Measurements from ENCODE around the gene STK39.

The STK39 gene

DNA sequence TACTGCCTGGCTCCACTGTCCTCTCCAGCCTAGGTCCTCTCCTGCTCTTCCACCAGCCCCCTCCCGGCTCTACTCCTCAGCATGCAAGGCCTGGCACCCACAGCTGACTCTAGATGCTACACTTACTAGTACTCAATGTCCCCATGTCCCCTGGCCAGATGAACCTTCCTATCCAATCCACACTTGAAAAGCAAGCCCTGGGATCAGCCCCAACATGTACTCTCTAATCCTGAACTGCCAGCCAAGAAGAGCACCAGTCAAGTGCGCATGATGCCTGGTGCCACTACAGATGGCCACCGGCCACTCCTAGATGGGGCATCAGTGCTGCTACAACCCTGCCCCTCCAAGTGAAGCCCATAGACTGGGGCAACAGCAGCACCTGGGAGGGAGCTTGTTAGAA is 168.2 kb downstream of the STK39 start:
- TF ChIP-seq, protein P1, sequence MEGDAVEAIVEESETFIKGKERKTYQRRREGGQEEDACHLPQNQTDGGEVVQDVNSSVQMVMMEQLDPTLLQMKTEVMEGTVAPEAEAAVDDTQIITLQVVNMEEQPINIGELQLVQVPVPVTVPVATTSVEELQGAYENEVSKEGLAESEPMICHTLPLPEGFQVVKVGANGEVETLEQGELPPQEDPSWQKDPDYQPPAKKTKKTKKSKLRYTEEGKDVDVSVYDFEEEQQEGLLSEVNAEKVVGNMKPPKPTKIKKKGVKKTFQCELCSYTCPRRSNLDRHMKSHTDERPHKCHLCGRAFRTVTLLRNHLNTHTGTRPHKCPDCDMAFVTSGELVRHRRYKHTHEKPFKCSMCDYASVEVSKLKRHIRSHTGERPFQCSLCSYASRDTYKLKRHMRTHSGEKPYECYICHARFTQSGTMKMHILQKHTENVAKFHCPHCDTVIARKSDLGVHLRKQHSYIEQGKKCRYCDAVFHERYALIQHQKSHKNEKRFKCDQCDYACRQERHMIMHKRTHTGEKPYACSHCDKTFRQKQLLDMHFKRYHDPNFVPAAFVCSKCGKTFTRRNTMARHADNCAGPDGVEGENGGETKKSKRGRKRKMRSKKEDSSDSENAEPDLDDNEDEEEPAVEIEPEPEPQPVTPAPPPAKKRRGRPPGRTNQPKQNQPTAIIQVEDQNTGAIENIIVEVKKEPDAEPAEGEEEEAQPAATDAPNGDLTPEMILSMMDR (IDR thresholded peaks at IDR 0.05; ENCODE audit: insufficient read depth, low read depth, low read length, missing control alignments): no peak
- no peak overlapping the region for H3K4me3 ChIP-seq (ENCODE audit: low read length)
- DNase-seq (ENCODE audit: low read depth): no peak

DNA sequence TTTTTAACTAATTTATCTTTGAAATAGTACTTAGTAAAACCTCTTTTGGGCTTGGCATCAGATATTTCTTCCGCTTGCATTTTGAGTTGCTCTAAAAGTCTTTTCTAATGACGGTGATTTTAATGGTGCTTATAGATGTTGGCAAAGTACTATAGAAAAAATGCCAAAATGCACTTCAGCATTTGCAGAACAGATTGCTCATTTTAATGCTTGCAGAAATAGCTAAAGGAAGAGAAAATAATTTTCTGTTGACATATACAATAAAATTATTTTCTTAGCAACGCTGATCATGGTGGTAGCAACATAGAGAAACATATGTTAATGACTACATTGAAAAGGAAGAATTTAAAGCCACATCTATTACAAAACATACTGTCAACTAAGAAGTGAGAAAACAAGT is 170.7 kb downstream of the STK39 start:
- no peak for DNase-seq (ENCODE audit: low read depth)
- H3K4me3 ChIP-seq (ENCODE audit: low read length): no peak overlapping the region
- TF ChIP-seq, protein P1 (IDR thresholded peaks at IDR 0.05; ENCODE audit: insufficient read depth, low read depth, low read length, missing control alignments): no peak

DNA sequence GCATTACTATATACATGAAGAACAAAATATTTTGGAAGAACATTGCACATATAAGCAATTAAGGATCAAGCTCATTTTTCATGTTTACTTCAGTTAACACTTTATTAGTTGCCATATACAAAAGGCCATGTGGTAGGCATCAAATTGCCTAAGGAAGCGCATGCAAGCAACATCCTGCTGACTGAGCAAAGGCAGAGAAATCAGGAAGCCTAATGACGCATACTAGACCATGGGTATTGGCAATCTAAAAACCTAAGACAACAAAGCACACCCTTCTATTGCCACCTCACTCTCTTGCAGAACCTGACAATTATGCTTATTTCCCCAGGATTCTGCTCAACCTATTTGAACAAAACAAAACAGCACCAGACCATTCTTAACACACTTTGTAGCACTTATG is 171.9 kb downstream of the STK39 start:
- TF ChIP-seq, protein P1 (IDR thresholded peaks at IDR 0.05; ENCODE audit: insufficient read depth, low read depth, low read length, missing control alignments): no peak
- no peak overlapping the region for H3K4me3 ChIP-seq (ENCODE audit: low read length)
- DNase-seq (ENCODE audit: low read depth): peak; percentile 37

DNA sequence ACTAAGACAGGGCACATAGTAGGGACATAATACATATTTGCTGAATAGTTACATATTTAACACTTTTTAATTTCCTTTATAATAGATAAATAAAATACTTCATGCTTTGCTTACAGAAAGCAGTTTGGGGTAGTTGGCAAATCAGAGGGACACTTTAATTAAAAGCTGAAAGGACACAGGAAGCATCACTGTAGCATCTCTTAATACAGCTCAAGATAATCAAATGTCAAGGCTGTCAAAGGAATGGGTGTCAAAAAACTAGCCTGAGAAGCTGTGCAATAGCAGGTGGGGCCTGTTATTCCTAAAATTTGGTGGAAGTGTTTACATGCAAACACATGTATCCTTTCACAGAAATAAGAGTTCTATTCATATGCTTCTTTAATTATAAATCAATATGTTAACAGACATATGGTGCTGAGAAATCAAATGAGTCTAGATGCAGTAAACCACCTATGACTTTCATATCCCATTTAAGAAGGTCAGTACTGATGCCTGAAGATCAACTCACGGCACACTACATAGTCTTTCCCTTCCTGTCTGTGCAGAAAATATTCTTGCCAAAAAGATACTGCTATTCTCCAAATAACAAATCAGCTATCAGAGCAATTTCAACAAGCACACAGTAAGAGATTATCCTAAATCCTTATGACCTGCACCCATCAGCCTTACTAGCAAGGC is 174.6 kb downstream of the STK39 start:
- TF ChIP-seq, protein P1 (IDR thresholded peaks at IDR 0.05; ENCODE audit: insufficient read depth, low read depth, low read length, missing control alignments): no peak
- no peak for DNase-seq (ENCODE audit: low read depth)
- H3K4me3 ChIP-seq (ENCODE audit: low read length): no peak overlapping the region

DNA sequence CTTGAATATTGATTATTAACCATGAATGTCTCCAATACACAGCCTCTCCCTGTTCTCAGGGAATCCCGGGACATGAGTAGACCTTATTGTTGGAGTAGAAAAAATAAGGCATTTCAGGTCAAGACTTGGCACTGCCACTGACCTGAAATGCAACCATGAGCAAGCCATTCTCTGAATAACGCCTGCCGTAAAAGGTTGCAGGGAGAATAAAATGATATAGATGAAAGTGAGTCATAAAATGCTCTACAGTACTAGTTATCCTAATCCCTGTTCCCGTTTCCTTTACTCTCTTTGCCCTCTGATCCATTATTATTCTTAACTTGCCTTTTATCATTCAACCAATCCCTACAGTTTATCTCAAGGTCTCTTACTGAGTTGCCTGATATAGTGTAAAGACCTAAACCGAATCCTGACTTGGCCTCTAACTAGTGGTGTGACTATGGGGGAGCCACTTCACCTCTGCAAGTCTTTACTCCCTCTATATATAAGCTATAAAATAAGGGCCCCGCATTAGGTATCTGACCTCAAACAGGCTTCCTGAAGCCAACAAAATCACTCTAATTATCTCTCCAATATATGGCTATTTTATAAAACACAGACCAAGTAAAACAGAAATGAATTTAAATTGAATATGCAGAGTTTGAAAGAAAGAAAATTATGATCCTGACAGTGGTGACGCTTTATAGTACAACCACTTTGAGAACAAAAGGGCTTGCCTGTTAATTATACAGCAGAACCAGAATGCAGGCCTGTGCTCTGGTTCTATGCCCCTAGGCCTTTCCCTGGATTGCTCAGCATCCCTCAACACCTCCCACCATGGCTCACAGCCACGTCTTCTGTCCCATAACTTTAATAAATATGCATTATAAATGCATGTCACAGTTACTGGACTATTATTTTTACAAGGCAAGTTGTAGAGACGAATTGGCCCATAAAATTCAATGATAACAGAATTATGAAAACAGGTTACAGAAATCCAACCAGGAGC is 183.1 kb downstream of the STK39 start:
- TF ChIP-seq, protein P1 (IDR thresholded peaks at IDR 0.05; ENCODE audit: insufficient read depth, low read depth, low read length, missing control alignments): no peak
- H3K4me3 ChIP-seq (ENCODE audit: low read length): no peak overlapping the region

DNA sequence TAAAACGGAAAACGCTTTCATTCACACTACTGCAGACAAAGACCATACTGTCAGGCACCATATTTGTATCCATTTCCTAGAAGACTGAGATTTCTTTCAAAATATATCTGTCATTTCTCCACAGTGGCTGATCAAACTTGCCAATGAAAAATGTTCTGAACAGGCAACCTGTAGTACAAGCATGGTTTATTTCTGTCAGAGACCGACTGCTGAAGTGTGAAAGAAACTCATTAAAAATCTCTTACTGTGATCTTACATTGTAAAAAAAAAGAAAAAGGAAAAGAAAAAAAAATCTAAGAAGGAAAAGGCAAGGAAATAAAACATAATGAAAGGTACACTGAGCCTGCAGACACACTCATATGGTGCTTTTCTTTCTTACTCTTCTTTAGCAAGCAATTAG is 184.5 kb downstream of the STK39 start:
- no peak for DNase-seq (ENCODE audit: low read depth)
- no peak overlapping the region for H3K4me3 ChIP-seq (ENCODE audit: low read length)
- TF ChIP-seq, protein P1 (IDR thresholded peaks at IDR 0.05; ENCODE audit: insufficient read depth, low read depth, low read length, missing control alignments): no peak

More for the DNA sequence above, 183.1 kb downstream of the STK39 start:
- DNase-seq (ENCODE audit: low read depth): peak; percentile 57

Data from epithelial cell of esophagus (primary cell).